ENCODE data around the gene VAMP2. TPM values are rescaled to one million over a fixed set of nuclear protein-coding genes. Genes with fewer than 3 reads are reported as not detected.

Gene VAMP2
- total and polyA plus RNA-seq, 10 of the 15 experiments (the other 5 are each of a cell fraction or from before 2014, with no cell fraction given), result 3.0 to 35.2 (median 25.0) TPM

- TF ChIP-seq, protein P1, sequence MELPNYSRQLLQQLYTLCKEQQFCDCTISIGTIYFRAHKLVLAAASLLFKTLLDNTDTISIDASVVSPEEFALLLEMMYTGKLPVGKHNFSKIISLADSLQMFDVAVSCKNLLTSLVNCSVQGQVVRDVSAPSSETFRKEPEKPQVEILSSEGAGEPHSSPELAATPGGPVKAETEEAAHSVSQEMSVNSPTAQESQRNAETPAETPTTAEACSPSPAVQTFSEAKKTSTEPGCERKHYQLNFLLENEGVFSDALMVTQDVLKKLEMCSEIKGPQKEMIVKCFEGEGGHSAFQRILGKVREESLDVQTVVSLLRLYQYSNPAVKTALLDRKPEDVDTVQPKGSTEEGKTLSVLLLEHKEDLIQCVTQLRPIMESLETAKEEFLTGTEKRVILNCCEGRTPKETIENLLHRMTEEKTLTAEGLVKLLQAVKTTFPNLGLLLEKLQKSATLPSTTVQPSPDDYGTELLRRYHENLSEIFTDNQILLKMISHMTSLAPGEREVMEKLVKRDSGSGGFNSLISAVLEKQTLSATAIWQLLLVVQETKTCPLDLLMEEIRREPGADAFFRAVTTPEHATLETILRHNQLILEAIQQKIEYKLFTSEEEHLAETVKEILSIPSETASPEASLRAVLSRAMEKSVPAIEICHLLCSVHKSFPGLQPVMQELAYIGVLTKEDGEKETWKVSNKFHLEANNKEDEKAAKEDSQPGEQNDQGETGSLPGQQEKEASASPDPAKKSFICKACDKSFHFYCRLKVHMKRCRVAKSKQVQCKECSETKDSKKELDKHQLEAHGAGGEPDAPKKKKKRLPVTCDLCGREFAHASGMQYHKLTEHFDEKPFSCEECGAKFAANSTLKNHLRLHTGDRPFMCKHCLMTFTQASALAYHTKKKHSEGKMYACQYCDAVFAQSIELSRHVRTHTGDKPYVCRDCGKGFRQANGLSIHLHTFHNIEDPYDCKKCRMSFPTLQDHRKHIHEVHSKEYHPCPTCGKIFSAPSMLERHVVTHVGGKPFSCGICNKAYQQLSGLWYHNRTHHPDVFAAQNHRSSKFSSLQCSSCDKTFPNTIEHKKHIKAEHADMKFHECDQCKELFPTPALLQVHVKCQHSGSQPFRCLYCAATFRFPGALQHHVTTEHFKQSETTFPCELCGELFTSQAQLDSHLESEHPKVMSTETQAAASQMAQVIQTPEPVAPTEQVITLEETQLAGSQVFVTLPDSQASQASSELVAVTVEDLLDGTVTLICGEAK (IDR thresholded peaks at IDR 0.05; ENCODE audit: borderline replicate concordance), result no peak; the same call in 1 of the 2 replicates
- TF ChIP-seq ETV6 (conservative IDR thresholded peaks at IDR 0.05 in 1 of 2, IDR thresholded peaks at IDR 0.05 in 1 of 2; ENCODE audit: borderline replicate concordance in 1 of 2, low read depth in 1 of 2), result no peak
- no peak for TF ChIP-seq CHD4 (IDR thresholded peaks at IDR 0.05)
- TF ChIP-seq ATF7 (IDR thresholded peaks at IDR 0.05; ENCODE audit: low read depth), result no peak
- no peak for TF ChIP-seq ZBTB33 (IDR thresholded peaks at IDR 0.05)
- no peak for TF ChIP-seq FOXK2 (IDR thresholded peaks at IDR 0.05)
- no peak for TF ChIP-seq NFIC (IDR thresholded peaks at IDR 0.05; ENCODE audit: low read depth, low read length)
- TF ChIP-seq, protein P2, sequence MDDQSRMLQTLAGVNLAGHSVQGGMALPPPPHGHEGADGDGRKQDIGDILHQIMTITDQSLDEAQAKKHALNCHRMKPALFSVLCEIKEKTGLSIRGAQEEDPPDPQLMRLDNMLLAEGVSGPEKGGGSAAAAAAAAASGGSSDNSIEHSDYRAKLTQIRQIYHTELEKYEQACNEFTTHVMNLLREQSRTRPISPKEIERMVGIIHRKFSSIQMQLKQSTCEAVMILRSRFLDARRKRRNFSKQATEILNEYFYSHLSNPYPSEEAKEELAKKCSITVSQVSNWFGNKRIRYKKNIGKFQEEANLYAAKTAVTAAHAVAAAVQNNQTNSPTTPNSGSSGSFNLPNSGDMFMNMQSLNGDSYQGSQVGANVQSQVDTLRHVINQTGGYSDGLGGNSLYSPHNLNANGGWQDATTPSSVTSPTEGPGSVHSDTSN (IDR thresholded peaks at IDR 0.05; ENCODE audit: insufficient replicate concordance, low read depth, low read length), result no peak
- TF ChIP-seq TBL1XR1 (IDR thresholded peaks at IDR 0.05; ENCODE audit: low read depth, low read length), result no peak
- TF ChIP-seq, protein P3, sequence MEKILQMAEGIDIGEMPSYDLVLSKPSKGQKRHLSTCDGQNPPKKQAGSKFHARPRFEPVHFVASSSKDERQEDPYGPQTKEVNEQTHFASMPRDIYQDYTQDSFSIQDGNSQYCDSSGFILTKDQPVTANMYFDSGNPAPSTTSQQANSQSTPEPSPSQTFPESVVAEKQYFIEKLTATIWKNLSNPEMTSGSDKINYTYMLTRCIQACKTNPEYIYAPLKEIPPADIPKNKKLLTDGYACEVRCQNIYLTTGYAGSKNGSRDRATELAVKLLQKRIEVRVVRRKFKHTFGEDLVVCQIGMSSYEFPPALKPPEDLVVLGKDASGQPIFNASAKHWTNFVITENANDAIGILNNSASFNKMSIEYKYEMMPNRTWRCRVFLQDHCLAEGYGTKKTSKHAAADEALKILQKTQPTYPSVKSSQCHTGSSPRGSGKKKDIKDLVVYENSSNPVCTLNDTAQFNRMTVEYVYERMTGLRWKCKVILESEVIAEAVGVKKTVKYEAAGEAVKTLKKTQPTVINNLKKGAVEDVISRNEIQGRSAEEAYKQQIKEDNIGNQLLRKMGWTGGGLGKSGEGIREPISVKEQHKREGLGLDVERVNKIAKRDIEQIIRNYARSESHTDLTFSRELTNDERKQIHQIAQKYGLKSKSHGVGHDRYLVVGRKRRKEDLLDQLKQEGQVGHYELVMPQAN (conservative IDR thresholded peaks at IDR 0.05), result no peak
- no peak for TF ChIP-seq GATAD2B (conservative IDR thresholded peaks at IDR 0.05; ENCODE audit: low read depth)
- no peak for TF ChIP-seq RBBP5 (conservative IDR thresholded peaks at IDR 0.05)
- peak; percentile 50; the same call in 1 of the 2 replicates for TF ChIP-seq ZNF384 (IDR thresholded peaks at IDR 0.05; ENCODE audit: borderline replicate concordance, low read depth, low read length)
- TF ChIP-seq, protein P4, sequence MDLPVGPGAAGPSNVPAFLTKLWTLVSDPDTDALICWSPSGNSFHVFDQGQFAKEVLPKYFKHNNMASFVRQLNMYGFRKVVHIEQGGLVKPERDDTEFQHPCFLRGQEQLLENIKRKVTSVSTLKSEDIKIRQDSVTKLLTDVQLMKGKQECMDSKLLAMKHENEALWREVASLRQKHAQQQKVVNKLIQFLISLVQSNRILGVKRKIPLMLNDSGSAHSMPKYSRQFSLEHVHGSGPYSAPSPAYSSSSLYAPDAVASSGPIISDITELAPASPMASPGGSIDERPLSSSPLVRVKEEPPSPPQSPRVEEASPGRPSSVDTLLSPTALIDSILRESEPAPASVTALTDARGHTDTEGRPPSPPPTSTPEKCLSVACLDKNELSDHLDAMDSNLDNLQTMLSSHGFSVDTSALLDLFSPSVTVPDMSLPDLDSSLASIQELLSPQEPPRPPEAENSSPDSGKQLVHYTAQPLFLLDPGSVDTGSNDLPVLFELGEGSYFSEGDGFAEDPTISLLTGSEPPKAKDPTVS (IDR thresholded peaks at IDR 0.05; ENCODE audit: low read depth, low read length), result no peak
- TF ChIP-seq RELB (IDR thresholded peaks at IDR 0.05; ENCODE audit: low read depth), result peak; percentile 26
These were observed 11.1 kb upstream of the VAMP2 start (continued) for GRCh38 chr17:8173871-8174322.

All from GM12878 (cell line).